Ishikawa (cell line): ENCODE results near the gene CROCC2.
A peak's percentile ranks its signal among the peaks of the same experiment; 100 is the strongest.

ENCODE experiments used
- CEBPB ChIP-seq: IDR thresholded peaks from 2 replicates; pipeline ENCODE4 v1.6.1; 2012
- CREB1 ChIP-seq: IDR thresholded peaks from 2 replicates; pipeline ENCODE4 v1.6.1; 2012; ENCODE audit warnings: low read depth
- EGR1 ChIP-seq: IDR thresholded peaks from 2 replicates; pipeline ENCODE4 v1.6.1; 2012
- FOXM1 ChIP-seq: IDR thresholded peaks from 2 replicates; pipeline ENCODE4 v1.6.1; 2012; ENCODE audit warnings: low read depth, borderline replicate concordance
- NFIC ChIP-seq: IDR thresholded peaks from 2 replicates; pipeline ENCODE4 v1.6.1; 2012
- RAD21 ChIP-seq: IDR thresholded peaks from 2 replicates; pipeline ENCODE4 v1.6.1; 2012; ENCODE audit warnings: low read depth
- TAF1 ChIP-seq: IDR thresholded peaks from 2 replicates; pipeline ENCODE4 v1.6.1; 2012; ENCODE audit warnings: low read depth, mild to moderate bottlenecking
- TCF12 ChIP-seq: IDR thresholded peaks from 2 replicates; pipeline ENCODE4 v1.6.1; 2012; ENCODE audit warnings: low read depth
- TEAD4 ChIP-seq: IDR thresholded peaks from 2 replicates; pipeline ENCODE4 v1.6.1; 2012
- YY1 ChIP-seq: IDR thresholded peaks from 2 replicates; pipeline ENCODE4 v1.6.1; 2012; ENCODE audit warnings: low read depth
- ZBTB7A ChIP-seq: IDR thresholded peaks from 2 replicates; pipeline ENCODE4 v1.6.1; 2012; ENCODE audit warnings: low read depth
- TF ChIP-seq, protein P1 (sequence below): IDR thresholded peaks from 2 replicates; pipeline ENCODE4 v1.6.1; 2012
- TF ChIP-seq, protein P2 (sequence below): IDR thresholded peaks from 2 replicates; pipeline ENCODE4 v1.6.1; 2012; ENCODE audit warnings: low read depth, mild to moderate bottlenecking
- TF ChIP-seq, protein P3 (sequence below): IDR thresholded peaks from 2 replicates; pipeline ENCODE4 v1.6.1; 2012

CROCC2 gene

DNA sequence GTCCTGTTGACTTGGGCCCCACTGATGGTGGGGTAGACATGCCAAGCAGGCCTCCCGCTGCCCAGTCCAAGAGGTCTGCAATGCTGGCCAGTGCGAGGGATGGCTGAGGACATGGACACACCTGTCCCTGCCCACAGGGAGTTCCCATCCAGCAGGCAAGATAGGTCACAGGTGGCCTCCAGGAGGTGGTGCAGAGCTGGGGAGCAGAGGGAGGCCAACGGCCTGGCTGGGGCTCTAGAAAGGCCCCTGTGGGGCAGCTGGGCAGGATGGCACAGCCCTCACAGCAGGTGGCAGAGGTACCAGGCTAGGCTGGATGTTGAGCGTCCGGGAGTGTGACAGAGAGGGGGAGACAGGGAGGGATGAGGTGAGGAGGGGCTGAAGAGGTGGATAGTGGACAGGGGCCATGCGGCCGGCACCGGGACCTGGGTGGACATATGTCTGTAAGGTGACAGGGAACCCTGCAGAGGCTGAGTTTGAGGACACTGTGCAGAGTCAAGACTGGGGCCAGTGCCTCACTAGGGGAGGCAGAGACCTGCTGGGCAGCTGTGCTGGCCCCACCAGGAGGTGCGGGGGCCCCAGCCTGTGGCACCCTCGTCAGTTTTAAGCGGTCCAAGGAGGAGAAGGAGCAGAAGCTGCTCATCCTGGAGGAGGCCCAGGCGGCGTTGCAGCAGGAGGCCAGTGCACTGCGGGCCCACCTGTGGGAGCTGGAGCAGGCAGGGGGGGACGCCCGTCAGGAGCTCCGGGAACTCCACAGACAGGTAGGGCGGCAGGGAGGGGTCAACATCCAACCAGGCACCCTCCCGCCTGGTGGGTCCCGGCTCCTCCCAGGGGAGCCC is 58.0 kb downstream of the CROCC2 start:
- TF ChIP-seq FOXM1 (no peak), RAD21 (0 out of 2 replicates have a peak, but pooled peaks have one; percentile 4)
- TF ChIP-seq, protein P1, sequence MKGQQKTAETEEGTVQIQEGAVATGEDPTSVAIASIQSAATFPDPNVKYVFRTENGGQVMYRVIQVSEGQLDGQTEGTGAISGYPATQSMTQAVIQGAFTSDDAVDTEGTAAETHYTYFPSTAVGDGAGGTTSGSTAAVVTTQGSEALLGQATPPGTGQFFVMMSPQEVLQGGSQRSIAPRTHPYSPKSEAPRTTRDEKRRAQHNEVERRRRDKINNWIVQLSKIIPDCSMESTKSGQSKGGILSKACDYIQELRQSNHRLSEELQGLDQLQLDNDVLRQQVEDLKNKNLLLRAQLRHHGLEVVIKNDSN, result no peak

DNA sequence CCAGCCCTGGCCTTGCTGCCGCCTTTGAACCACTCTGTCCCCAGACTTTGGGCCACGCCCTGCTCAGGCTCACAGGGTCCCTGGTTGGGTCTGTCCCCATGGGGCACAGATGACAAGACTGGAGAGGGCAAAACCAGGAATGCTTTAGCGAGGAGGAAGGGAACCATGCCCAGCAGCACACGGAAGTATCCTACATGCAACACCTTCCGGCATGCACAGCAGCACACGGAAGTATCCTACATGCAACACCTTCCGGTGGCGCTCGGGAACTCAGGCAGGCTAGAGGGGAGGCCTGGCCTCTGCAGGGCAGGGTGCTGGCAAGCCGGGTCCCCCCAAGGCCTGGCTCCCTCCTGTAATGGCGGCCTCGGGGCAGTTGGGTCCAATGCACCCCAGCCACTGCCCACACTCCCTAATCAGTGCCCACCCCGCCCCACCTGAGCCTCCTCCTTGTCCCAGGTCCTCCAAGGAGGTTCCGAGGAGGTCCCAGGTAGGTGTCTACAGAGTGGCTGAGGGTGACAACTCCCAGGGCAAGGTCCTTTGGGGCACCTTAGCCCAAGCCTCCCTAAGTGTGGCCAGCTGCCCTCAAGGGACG is 58.7 kb downstream of the CROCC2 start:
- TF ChIP-seq TCF12 (no peak), RAD21 (no peak), CEBPB (no peak), EGR1 (no peak), NFIC (no peak), ZBTB7A (no peak), YY1 (no peak)
- TF ChIP-seq, protein P1, result no peak
- TF ChIP-seq, protein P2, sequence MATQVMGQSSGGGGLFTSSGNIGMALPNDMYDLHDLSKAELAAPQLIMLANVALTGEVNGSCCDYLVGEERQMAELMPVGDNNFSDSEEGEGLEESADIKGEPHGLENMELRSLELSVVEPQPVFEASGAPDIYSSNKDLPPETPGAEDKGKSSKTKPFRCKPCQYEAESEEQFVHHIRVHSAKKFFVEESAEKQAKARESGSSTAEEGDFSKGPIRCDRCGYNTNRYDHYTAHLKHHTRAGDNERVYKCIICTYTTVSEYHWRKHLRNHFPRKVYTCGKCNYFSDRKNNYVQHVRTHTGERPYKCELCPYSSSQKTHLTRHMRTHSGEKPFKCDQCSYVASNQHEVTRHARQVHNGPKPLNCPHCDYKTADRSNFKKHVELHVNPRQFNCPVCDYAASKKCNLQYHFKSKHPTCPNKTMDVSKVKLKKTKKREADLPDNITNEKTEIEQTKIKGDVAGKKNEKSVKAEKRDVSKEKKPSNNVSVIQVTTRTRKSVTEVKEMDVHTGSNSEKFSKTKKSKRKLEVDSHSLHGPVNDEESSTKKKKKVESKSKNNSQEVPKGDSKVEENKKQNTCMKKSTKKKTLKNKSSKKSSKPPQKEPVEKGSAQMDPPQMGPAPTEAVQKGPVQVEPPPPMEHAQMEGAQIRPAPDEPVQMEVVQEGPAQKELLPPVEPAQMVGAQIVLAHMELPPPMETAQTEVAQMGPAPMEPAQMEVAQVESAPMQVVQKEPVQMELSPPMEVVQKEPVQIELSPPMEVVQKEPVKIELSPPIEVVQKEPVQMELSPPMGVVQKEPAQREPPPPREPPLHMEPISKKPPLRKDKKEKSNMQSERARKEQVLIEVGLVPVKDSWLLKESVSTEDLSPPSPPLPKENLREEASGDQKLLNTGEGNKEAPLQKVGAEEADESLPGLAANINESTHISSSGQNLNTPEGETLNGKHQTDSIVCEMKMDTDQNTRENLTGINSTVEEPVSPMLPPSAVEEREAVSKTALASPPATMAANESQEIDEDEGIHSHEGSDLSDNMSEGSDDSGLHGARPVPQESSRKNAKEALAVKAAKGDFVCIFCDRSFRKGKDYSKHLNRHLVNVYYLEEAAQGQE, result no peak

DNA sequence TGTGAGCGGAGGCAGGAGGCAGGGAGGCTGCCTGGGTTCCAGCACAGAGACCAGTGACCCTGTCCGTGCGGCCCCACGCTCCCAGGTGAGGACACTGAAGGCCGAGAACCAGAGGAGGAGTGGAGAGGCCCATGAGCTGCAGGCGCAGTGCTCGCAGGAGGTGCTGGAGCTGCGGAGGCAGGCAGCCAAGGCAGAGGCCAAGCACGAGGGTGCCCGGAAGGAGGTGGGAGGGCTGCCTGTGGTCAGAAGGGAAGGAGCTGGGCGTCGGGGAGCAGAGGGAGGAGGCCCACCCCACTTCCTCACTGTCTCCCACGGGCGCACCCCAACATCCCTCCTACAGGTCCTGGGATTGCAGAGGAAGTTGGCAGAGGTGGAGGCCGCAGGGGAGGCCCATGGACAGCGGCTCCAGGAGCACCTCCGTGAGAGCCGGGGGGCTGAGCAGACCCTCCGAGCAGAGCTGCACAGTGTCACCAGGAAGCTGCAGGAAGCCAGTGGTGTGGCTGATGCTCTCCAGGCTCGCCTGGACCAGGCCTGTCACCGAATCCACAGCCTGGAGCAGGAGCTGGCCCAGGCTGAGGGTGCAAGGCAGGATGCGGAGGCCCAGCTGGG is 59.3 kb downstream of the CROCC2 start:
- TF ChIP-seq FOXM1 (no peak), NFIC (no peak), ZBTB7A (no peak), TCF12 (no peak), TEAD4 (no peak), TAF1 (no peak), CREB1 (no peak), CEBPB (no peak), EGR1 (no peak)
- TF ChIP-seq, protein P3, sequence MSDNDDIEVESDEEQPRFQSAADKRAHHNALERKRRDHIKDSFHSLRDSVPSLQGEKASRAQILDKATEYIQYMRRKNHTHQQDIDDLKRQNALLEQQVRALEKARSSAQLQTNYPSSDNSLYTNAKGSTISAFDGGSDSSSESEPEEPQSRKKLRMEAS, result no peak
- TF ChIP-seq, protein P2, result no peak

DNA sequence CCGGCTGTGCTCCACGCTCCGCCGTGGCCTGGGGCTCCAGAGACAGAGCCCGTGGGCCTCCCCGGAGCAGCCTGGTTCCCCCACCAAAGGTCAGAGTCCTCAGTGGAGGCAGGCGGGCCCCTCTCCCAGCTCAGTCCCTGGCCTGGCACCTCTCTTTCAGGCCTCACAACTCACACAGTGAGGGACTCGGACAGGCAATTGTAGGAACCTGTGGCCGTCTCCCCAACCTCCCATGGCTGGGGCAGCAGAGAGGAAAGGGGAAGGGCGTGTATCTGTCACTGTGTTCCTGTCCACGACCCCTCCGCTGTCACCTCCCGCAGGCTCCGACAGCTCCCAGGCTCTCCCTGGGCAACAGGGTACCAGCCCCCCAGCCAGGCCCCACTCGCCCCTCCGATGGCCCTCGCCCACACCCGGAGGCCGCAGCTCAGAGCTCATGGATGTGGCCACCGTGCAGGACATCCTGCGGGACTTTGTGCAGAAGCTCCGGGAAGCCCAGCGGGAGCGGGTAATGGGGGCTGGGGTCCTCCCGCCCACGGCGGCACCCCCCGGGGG is 59.8 kb downstream of the CROCC2 start:
- TF ChIP-seq CEBPB, result no peak
- TF ChIP-seq, protein P2, result no peak
- no peak for TF ChIP-seq TEAD4

DNA sequence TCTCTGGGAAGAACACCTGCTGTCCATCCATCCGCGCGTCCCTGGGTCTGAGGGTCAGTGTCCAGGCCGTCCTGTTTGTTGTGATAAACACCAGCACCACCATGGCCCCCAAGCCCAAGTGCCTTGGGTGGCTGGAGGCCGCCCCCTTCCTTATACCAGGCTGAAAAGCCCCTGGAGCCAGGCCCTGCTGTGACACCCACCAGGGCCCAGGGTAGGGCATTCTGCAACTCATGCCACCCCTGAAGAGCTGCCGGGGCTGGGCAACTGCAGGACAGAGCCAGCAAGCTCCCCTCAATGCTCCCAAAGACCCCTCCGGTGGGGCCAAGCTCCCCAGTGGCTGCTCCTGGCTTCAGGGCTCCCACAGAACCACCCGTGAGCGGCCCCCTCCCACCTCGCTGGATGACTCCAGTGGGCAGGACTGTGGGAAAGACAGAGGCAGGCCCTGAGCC is 60.3 kb downstream of the CROCC2 start:
- TF ChIP-seq RAD21, result no peak
- TF ChIP-seq, protein P3, result no peak
- no peak for TF ChIP-seq TEAD4
- TF ChIP-seq, protein P1, result no peak
- TF ChIP-seq ZBTB7A, result peak; percentile 52; the same call in 1 of the 2 replicates
